Activated T-helper 17 cell treated with anti-CD3 and anti-CD28 coated beads, Interleukin-2, amount 50 U/mL, for 72 hours (primary cell): Measurements from ENCODE around the gene SLIT3. TPM values are rescaled to one million over a fixed set of nuclear protein-coding genes. Genes with fewer than 3 reads are reported as not detected.
A peak's percentile ranks its signal among the peaks of the same experiment; 100 is the strongest.

Experiments
- ATAC-seq: fragments of 150-1000 bp; cut with Tn5 transposase; replicated peaks from 2 replicates; pipeline ENCODE4 v1.10.0; 2021; ENCODE audit warnings: mild to moderate bottlenecking, moderate library complexity
- H3K27ac Mint-ChIP-seq: one replicate; pipeline ENCODE4 v1.8.0; 2022; ENCODE audit warnings: mixed read lengths
- H3K27me3 Mint-ChIP-seq: one replicate; pipeline ENCODE4 v1.8.0; 2022; ENCODE audit warnings: mixed read lengths
- H3K36me3 Mint-ChIP-seq: one replicate; pipeline ENCODE4 v1.8.0; 2022; ENCODE audit warnings: low read depth, mild to moderate bottlenecking, mixed read lengths
- H3K4me1 Mint-ChIP-seq: one replicate; pipeline ENCODE4 v1.8.0; 2022; ENCODE audit warnings: mixed read lengths
- H3K4me3 Mint-ChIP-seq: one replicate; pipeline ENCODE4 v1.8.0; 2022; ENCODE audit warnings: mild to moderate bottlenecking, mixed read lengths
- H3K9me3 Mint-ChIP-seq: one replicate; pipeline ENCODE4 v1.8.0; 2022; ENCODE audit warnings: mixed read lengths
- total RNA-seq, 2 donors: library from RNA; stranded (reverse); gene quantifications; one replicate each; pipeline ENCODE4 v1.2.3, GENCODE V29; 2022

SLIT3 gene
- total RNA-seq, 2 donors from 2014 or later: 0.26 TPM; not detected in 1

GRCh38 chr5:168693883-168694282 is 607.1 kb downstream of the SLIT3 start:
- Mint-ChIP-seq H3K4me1 (no peaks in the 10 kb centered on the region), H3K9me3 (no peaks in the 10 kb centered on the region), H3K36me3 (no peaks in the 10 kb centered on the region), H3K27ac (no peak overlapping the region), H3K27me3 (peaks cover 9% of the 10 kb centered on the region), H3K4me3 (no peak overlapping the region)
- no peak for ATAC-seq

- no peak for ATAC-seq
- H3K9me3 Mint-ChIP-seq: no peaks in the 10 kb centered on the region
- H3K27me3 Mint-ChIP-seq: peaks cover 9% of the 10 kb centered on the region
- no peaks in the 10 kb centered on the region for H3K36me3 Mint-ChIP-seq
- H3K4me3 Mint-ChIP-seq: no peak overlapping the region
- H3K4me1 Mint-ChIP-seq: no peaks in the 10 kb centered on the region
- H3K27ac Mint-ChIP-seq: no peak overlapping the region
These were observed 607.6 kb downstream of the SLIT3 start for GRCh38 chr5:168693297-168693696.

DNA sequence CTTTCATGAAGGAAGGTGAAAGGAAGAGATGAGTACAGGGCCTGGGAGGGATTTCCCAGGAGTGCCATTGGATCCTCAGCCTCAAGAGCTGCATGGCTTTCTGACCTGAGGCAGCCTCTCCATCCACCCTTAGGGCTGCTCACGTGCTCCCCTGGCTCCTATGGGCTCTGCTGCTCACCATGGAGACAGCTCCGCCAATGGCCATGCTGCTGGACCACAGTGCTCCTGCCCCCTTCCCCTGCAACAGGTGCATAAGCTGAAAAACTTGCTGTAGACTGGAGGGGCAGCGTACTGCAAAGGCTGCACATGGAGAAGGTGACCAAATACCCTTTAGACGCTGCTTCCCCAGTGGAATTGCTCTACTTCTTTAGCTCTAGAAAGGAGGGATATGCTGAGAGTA is 609.0 kb downstream of the SLIT3 start:
- H3K4me1 Mint-ChIP-seq: no peaks in the 10 kb centered on the region
- H3K36me3 Mint-ChIP-seq: no peaks in the 10 kb centered on the region
- H3K9me3 Mint-ChIP-seq: no peaks in the 10 kb centered on the region
- no peak overlapping the region for H3K27ac Mint-ChIP-seq
- H3K27me3 Mint-ChIP-seq: peaks cover 9% of the 10 kb centered on the region
- H3K4me3 Mint-ChIP-seq: no peak overlapping the region
- no peak for ATAC-seq

DNA sequence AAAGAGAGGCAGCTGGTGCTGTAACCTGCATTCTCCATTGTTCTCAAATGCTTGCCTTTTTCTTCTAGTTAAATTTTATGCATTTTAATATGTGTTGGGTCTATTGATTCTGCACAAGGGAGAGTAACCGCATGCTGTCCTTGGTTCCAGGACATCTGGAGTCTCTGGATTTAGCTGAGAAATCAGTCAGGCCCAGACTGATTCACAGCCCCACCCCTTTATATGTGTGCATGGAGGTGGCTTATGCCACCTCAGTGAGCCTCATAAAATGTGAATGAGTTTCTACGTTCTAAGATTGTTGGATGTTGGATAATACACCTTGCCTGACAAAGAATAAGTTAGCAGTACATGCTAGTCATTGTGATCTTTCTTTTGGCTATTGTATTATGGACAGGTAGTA is 611.7 kb downstream of the SLIT3 start:
- H3K4me3 Mint-ChIP-seq: no peak overlapping the region
- H3K4me1 Mint-ChIP-seq: no peaks in the 10 kb centered on the region
- ATAC-seq: no peak
- H3K9me3 Mint-ChIP-seq: no peaks in the 10 kb centered on the region
- peaks cover 9% of the 10 kb centered on the region for H3K27me3 Mint-ChIP-seq
- H3K36me3 Mint-ChIP-seq: no peaks in the 10 kb centered on the region
- no peak overlapping the region for H3K27ac Mint-ChIP-seq

DNA sequence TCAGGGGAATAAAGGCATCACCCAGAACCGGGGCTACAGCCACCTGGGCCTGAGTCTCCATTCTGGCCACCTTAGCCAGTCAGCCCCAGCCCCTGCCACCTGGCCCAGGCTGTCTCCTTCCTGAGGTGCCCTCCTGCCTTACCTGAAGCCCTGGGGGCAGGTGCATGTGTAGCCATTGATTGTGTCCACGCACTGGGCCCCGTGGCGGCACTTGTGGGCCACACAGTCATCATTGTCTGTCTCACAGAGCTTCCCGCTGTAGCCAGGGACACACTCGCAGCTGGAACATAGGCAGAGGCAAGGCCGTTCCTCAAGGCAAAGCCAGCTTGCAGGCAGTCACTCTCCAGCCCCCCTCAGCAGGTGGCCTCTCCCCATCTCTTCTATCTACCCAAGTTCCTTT is 614.1 kb downstream of the SLIT3 start:
- H3K27me3 Mint-ChIP-seq: peaks cover 3% of the 10 kb centered on the region
- no peaks in the 10 kb centered on the region for H3K36me3 Mint-ChIP-seq
- H3K9me3 Mint-ChIP-seq: no peaks in the 10 kb centered on the region
- H3K27ac Mint-ChIP-seq: no peak overlapping the region
- H3K4me3 Mint-ChIP-seq: no peak overlapping the region
- H3K4me1 Mint-ChIP-seq: peaks cover 5% of the 10 kb centered on the region
- no peak for ATAC-seq

GRCh38 chr5:168685566-168685965 is 615.4 kb downstream of the SLIT3 start:
- Mint-ChIP-seq H3K27me3 (no peaks in the 10 kb centered on the region), H3K4me1 (peaks cover 5% of the 10 kb centered on the region), H3K36me3 (no peaks in the 10 kb centered on the region), H3K27ac (no peak overlapping the region), H3K9me3 (no peaks in the 10 kb centered on the region), H3K4me3 (no peak overlapping the region)
- no peak for ATAC-seq

GRCh38 chr5:168683927-168684295 is 617.0 kb downstream of the SLIT3 start:
- no peaks in the 10 kb centered on the region for H3K9me3 Mint-ChIP-seq
- H3K36me3 Mint-ChIP-seq: no peaks in the 10 kb centered on the region
- peak overlapping the region; percentile 34 for H3K4me3 Mint-ChIP-seq
- H3K4me1 Mint-ChIP-seq: peaks cover 5% of the 10 kb centered on the region
- ATAC-seq: no peak
- no peaks in the 10 kb centered on the region for H3K27me3 Mint-ChIP-seq
- no peak overlapping the region for H3K27ac Mint-ChIP-seq

DNA sequence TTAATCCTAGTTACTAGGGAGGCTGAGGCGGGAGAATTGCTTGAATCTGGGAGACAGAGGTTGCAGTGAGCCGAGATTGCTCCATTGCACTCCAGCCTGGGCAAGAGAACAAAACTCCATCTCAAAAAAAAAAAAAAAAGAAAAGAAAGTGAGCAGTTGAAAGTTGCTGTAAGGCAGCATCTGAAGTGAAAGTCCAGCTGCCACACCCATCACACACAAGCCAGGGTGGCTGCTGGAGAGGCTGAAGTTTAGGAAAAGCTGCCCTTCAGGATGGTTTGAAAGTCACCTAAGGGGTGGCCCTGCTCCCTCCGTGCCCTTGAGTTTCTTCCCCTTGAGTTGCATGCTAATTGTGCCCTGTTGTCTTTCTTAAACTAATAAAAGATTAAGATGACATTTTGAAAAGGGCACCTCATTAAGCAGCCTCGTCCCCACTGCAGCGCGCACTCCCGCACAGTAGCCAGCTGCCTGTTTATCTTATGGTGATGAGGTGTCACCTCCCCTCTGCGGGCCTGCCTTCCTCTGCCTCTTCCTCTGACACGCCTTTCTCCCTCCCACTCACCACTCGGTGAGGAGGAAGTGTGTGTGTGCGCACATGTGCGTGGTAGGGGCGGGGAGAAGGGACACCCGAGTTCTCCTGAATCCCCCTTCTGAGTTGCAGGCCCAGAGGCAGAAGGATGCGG is 617.6 kb downstream of the SLIT3 start:
- H3K4me3 Mint-ChIP-seq: peak overlapping the region; percentile 34
- H3K4me1 Mint-ChIP-seq: peaks cover 5% of the 10 kb centered on the region
- H3K27ac Mint-ChIP-seq: no peak overlapping the region
- no peaks in the 10 kb centered on the region for H3K9me3 Mint-ChIP-seq
- peak; percentile 69 for ATAC-seq
- H3K36me3 Mint-ChIP-seq: no peaks in the 10 kb centered on the region
- H3K27me3 Mint-ChIP-seq: no peaks in the 10 kb centered on the region

DNA sequence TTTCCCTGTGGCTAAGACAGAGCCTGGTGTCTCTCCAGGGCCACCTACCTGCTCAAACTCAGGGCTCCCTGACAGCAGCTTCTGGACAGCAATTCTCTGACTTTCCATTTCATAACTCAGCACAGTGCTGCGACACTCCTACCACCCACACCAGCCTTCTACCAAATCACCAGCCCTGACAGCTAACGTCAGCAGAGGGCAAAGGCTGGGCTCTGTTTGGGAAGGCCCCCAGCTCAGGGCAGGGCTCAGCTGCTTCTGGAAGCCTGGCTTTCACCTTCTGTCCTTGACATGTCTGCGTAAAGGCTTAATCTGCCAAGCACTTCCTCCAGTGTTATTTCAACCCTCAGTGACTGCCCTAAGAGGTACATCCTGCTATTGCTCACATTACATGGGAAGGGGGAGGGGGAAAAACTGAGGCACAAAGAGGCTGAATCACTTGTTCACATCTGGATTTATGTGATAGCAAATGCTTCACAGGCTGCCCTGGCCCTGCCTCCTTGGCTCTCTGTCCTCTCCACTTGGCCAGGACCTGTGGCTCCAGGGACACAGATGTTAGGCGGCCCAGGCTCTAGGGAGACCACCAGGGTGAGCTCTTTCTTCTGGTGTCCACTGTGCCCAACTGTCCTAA is 619.3 kb downstream of the SLIT3 start:
- Mint-ChIP-seq H3K27ac (no peak overlapping the region), H3K27me3 (no peaks in the 10 kb centered on the region), H3K9me3 (no peaks in the 10 kb centered on the region), H3K4me3 (no peak overlapping the region), H3K36me3 (no peaks in the 10 kb centered on the region), H3K4me1 (peaks cover 5% of the 10 kb centered on the region)
- ATAC-seq: peak; percentile 30

DNA sequence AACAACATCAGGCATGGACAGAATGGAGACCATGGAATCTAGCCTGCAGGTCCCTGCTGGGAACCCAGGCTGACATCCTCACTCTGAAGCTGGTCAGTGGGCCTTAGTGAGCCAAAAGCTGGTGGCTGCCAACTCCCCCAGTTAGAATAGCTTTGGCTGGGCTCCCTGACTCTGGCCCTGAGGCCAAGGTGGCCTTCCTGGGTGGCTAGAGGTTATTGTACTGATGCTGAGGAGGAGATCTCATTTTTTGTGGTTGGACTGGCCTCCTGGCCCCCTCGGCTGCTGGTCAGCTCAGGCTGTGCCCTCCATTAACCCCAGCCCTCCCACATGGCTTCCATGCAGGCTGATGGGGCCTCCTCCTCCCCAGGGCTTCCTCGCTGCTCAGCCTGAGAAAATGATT is 620.5 kb downstream of the SLIT3 start:
- H3K36me3 Mint-ChIP-seq: no peaks in the 10 kb centered on the region
- peaks cover 5% of the 10 kb centered on the region for H3K4me1 Mint-ChIP-seq
- H3K4me3 Mint-ChIP-seq: no peak overlapping the region
- no peaks in the 10 kb centered on the region for H3K9me3 Mint-ChIP-seq
- no peaks in the 10 kb centered on the region for H3K27me3 Mint-ChIP-seq
- no peak overlapping the region for H3K27ac Mint-ChIP-seq
- no peak for ATAC-seq

DNA sequence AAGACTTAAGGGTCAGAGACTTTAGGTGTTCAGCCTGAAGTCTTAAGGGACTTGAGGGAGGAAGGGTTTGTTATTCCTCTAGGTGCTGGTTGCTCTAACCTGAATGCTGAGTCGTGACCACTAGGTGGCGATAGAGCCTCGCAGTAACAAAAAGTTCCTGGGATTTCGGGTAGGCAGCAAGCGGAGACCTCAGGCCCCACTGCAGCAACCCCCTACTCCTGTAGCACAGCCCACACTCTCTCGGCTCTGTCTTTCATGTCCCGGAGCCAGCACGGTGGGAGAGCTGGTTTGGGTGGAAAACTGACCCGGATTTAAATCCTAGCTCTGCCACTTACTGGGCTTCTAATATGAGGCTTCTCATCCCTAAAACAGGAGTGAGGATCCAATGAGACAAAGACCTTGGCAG is 621.4 kb downstream of the SLIT3 start:
- no peaks in the 10 kb centered on the region for H3K36me3 Mint-ChIP-seq
- peak; percentile 35 for ATAC-seq
- H3K27me3 Mint-ChIP-seq: no peaks in the 10 kb centered on the region
- H3K9me3 Mint-ChIP-seq: no peaks in the 10 kb centered on the region
- no peak overlapping the region for H3K27ac Mint-ChIP-seq
- no peak overlapping the region for H3K4me3 Mint-ChIP-seq
- H3K4me1 Mint-ChIP-seq: peaks cover 5% of the 10 kb centered on the region

DNA sequence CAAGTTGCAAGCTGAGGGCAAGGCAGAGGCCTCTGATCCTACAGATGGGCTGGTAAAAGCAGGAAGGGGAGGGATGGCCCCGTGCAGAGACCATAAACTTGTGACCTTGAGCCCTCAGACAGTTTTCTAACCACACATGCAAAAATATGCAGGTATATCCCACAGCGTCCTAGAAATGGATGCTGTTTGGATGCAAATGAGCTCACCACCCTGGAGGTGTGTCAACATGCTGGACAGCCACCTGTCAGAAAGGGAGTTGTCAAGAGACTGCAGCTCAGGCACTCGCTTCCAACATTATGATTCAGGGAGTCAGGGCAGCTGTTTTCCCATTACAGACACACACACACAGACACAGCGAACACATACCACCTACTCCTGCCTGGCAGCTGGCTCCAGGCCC is 624.4 kb downstream of the SLIT3 start:
- Mint-ChIP-seq H3K36me3 (no peaks in the 10 kb centered on the region), H3K9me3 (no peaks in the 10 kb centered on the region), H3K4me1 (no peaks in the 10 kb centered on the region), H3K4me3 (no peak overlapping the region), H3K27me3 (no peaks in the 10 kb centered on the region), H3K27ac (no peak overlapping the region)
- ATAC-seq: no peak

DNA sequence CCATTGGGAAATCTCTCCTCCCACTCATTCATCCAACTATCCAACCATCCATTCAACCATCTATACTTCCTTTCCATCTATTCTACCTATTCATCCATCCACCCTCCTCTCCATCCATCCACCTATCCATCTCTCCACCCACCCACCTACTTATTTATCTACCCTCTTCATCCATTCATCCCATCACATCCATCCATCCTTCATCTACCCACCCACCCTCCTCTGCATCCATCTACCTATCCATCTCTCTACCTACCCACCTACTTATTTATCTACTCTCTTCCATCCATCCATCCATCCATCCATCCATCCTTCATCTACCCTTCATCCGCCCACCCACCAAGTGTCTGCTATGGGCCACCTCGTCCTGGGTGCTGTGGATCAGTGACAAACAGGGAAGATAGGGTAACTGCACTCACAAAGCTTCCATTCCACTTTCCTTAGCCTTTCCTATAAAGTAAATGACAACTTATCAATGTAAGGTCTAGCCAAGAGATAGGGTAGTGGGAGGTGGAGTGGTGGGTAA is 625.0 kb downstream of the SLIT3 start:
- no peaks in the 10 kb centered on the region for H3K27me3 Mint-ChIP-seq
- no peak overlapping the region for H3K4me3 Mint-ChIP-seq
- no peaks in the 10 kb centered on the region for H3K9me3 Mint-ChIP-seq
- no peak for ATAC-seq
- no peaks in the 10 kb centered on the region for H3K4me1 Mint-ChIP-seq
- no peaks in the 10 kb centered on the region for H3K36me3 Mint-ChIP-seq
- H3K27ac Mint-ChIP-seq: no peak overlapping the region

DNA sequence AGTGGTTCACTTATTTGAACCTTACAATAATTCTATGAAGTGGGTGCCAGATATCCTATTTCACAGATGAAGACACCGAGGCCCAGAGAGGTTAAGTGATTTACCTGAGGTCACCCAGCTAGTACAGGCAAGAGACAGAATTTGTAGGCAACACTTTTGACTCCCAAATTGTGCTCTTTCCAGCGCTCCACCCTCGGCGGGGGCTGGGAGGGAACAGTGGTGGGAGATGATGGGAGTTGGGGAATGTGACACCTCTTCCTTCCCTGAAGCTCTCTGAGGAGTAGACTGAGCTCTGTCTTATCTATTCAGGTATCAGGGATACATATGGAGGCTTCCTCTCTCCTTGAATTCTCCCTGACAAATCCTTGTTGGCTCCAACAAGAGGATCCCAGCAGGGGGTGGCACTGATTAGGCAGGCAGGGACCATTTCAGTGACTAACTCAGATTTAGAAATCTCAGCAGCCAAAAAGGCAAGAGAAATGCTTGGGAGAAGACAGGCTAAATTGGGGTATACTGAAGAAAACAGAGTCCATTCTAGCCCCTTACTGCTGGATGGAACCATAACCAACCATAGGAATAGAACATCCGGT is 626.0 kb downstream of the SLIT3 start:
- Mint-ChIP-seq H3K9me3 (no peaks in the 10 kb centered on the region), H3K4me3 (no peak overlapping the region), H3K4me1 (no peaks in the 10 kb centered on the region), H3K27me3 (no peaks in the 10 kb centered on the region), H3K36me3 (no peaks in the 10 kb centered on the region), H3K27ac (no peak overlapping the region)
- no peak for ATAC-seq

- no peaks in the 10 kb centered on the region for H3K9me3 Mint-ChIP-seq
- ATAC-seq: no peak
- H3K36me3 Mint-ChIP-seq: no peaks in the 10 kb centered on the region
- no peaks in the 10 kb centered on the region for H3K4me1 Mint-ChIP-seq
- H3K27ac Mint-ChIP-seq: no peak overlapping the region
- H3K27me3 Mint-ChIP-seq: no peaks in the 10 kb centered on the region
- H3K4me3 Mint-ChIP-seq: no peak overlapping the region
These were observed 628.1 kb downstream of the SLIT3 start for GRCh38 chr5:168672888-168673287.
